Panc1 (cell line): Measurements from ENCODE around the gene THADA. TPM values are rescaled to one million over a fixed set of nuclear protein-coding genes. Genes with fewer than 3 reads are reported as not detected.

ENCODE experiments used
- ATAC-seq: fragments of 200-7000 bp; cut with Tn5 transposase; 2 replicates; pipeline ENCODE4 v1.9.1; 2020; ENCODE audit warnings: mild to moderate bottlenecking, moderate library complexity
- BruUV-seq: library from RNA; stranded (reverse); fragments of 400-500 nt; replicated peaks from 2 replicates; lab custom pipeline; 2021; lab: Mats Ljungman, UMichigan
- CTCF ChIA-PET: fragments of 300-600 bp; sonication (Branson Sonifier 250); formaldehyde crosslinking; loops from one replicate; lab custom pipeline; 2022; ENCODE audit warnings: antibody characterized with exemption; lab: Charles Lee
- POLR2A ChIA-PET: fragments of 300-600 bp; sonication (Branson Sonifier 250); formaldehyde crosslinking; loops from one replicate; lab custom pipeline; 2022; ENCODE audit warnings: antibody characterized with exemption; lab: Charles Lee
- DNase-seq: peaks from one replicate; pipeline ENCODE4 v3.0.0-alpha.2; 2010; ENCODE audit warnings: low read depth, low spot score
- H3K27ac ChIP-seq: 2 replicates; pipeline ENCODE4 v1.5.1; 2011; ENCODE audit warnings: mild to moderate bottlenecking, low read length, inconsistent platforms
- H3K27me3 ChIP-seq: fragments of 200-500 bp; sonication (Bioruptor generic); 2 replicates; pipeline ENCODE4 v1.6.0; 2014; ENCODE audit warnings: low read length, inconsistent platforms; ENCODE audit not compliant: control insufficient read depth, insufficient read depth
- H3K36me3 ChIP-seq: fragments of 200-500 bp; sonication (Bioruptor generic); 2 replicates; pipeline ENCODE4 v1.5.1; 2014; ENCODE audit warnings: inconsistent platforms, mild to moderate bottlenecking, low read length, moderate library complexity; ENCODE audit not compliant: control insufficient read depth, insufficient read depth
- H3K4me1 ChIP-seq: 2 replicates; pipeline ENCODE4 v1.5.1; 2011; ENCODE audit warnings: inconsistent platforms, mild to moderate bottlenecking, low read length, moderate library complexity; ENCODE audit not compliant: control insufficient read depth, insufficient read depth
- H3K4me3 ChIP-seq, 2 experiments: 2 replicates each; pipeline ENCODE4 v1.5.1; 2011 to 2012; ENCODE audit warnings: low read depth in 2 of 2, low read length in 2 of 2, mild to moderate bottlenecking in 2 of 2, inconsistent platforms in 1 of 2, moderate library complexity in 1 of 2
- H3K9me3 ChIP-seq: fragments of 200-500 bp; sonication (Bioruptor generic); 2 replicates; pipeline ENCODE4 v1.5.1; 2014; ENCODE audit warnings: low read depth, mild to moderate bottlenecking, inconsistent platforms, low read length, moderate library complexity; ENCODE audit not compliant: control insufficient read depth, insufficient read depth
- CTCF ChIP-seq: fragments of 450-650 bp; IDR thresholded peaks from 2 replicates; pipeline ENCODE4 v1.5.1; 2017; ENCODE audit warnings: mild to moderate bottlenecking
- POLR2AphosphoS5 ChIP-seq: IDR thresholded peaks from 2 replicates; pipeline ENCODE4 v1.6.1; 2012; ENCODE audit warnings: mild to moderate bottlenecking, low read depth, low read length, moderate library complexity
- REST ChIP-seq, 2 experiments: IDR thresholded peaks; 2 replicates each; pipeline ENCODE4 v1.6.1; 2011 to 2012; ENCODE audit warnings: low read depth in 2 of 2, control low read depth in 1 of 2, low read length in 1 of 2, mild to moderate bottlenecking in 1 of 2, moderate library complexity in 1 of 2; ENCODE audit not compliant: insufficient read depth in 1 of 2
- SIN3A ChIP-seq: IDR thresholded peaks from 2 replicates; pipeline ENCODE4 v1.6.1; 2012; ENCODE audit warnings: low read depth, mild to moderate bottlenecking, low read length, moderate library complexity, borderline replicate concordance; ENCODE audit not compliant: insufficient read depth
- TCF7L2 ChIP-seq: IDR thresholded peaks from 2 replicates; pipeline ENCODE4 v1.6.1; 2011; ENCODE audit warnings: mild to moderate bottlenecking, low read depth, low read length, inconsistent platforms
- in situ Hi-C: cut with HindIII; loops from 2 replicates; pipeline ENCODE4 v1.10.0; 2016; ENCODE audit warnings: low sequenced_read_pairs, low pct_unique_long_range_greater_than_20kb
- intact Hi-C: fragments of 100-400 bp; cut with micrococcal nuclease; formaldehyde crosslinking; loops from one replicate; pipeline ENCODE4 v1.10.0; 2022; ENCODE audit not compliant: unreplicated experiment
- total RNA-seq: library from RNA; stranded (reverse); gene quantifications from one replicate; pipeline ENCODE4 v1.2.1, GENCODE V29; 2021; ENCODE audit not compliant: unreplicated experiment

Gene THADA
- total RNA-seq, 1 experiment from 2014 or later, result 37.2 TPM

- no peaks in the 10 kb centered on the region for H3K4me1 ChIP-seq
- DNase-seq (no peak), ATAC-seq (no peak)
- ChIA-PET POLR2A (no interaction called here), CTCF (no interaction called here)
- intact Hi-C loops (no loop called here), in situ Hi-C loops (no loop called here)
- no TSS peak for BruUV-seq
- H3K27ac ChIP-seq, result no peak overlapping the region
- no peak overlapping the region for H3K4me3 ChIP-seq
- H3K27me3 ChIP-seq, result no peaks in the 10 kb centered on the region
- H3K9me3 ChIP-seq, result no peaks in the 10 kb centered on the region
- no peaks in the 10 kb centered on the region for H3K36me3 ChIP-seq
- TF ChIP-seq REST (IDR thresholded peaks at IDR 0.05; ENCODE audit: insufficient read depth in 1 of 2, low read depth in 2 of 2, low read length in 1 of 2) (no peak), POLR2AphosphoS5 (no peak), SIN3A (no peak), CTCF (no peak), TCF7L2 (no peak)
Observed at GRCh38 chr2:43327119-43327518, 268.7 kb downstream of the THADA start.

GRCh38 chr2:43326101-43326825, 269.6 kb downstream of the THADA start:
- no TSS peak for BruUV-seq
- DNase-seq (no peak), ATAC-seq (no peak)
- ChIA-PET POLR2A (interaction anchor here (0.6 kb wide), 1 partner anchor 493 kb away, joined by 5 read pairs; no protein-coding TSS in a partner anchor), CTCF (no interaction called here)
- Histone ChIP-seq H3K4me3 (no peak overlapping the region), H3K27ac (no peak overlapping the region), H3K9me3 (no peaks in the 10 kb centered on the region), H3K4me1 (no peaks in the 10 kb centered on the region), H3K27me3 (no peaks in the 10 kb centered on the region), H3K36me3 (no peaks in the 10 kb centered on the region)
- in situ Hi-C loops (no loop called here), intact Hi-C loops (no loop called here)
- TF ChIP-seq CTCF, result no peak
- TF ChIP-seq POLR2AphosphoS5, result no peak
- no peak for TF ChIP-seq TCF7L2
- TF ChIP-seq SIN3A, result no peak
- no peak for TF ChIP-seq REST (IDR thresholded peaks at IDR 0.05; ENCODE audit: insufficient read depth in 1 of 2, low read depth in 2 of 2, low read length in 1 of 2)
